ENCODE results near the gene EFNA3. TPM values are rescaled to one million over a fixed set of nuclear protein-coding genes. Genes with fewer than 3 reads are reported as not detected.

Gene EFNA3
- total RNA-seq, 1 donor from 2014 or later, result 1.7 TPM

DNA sequence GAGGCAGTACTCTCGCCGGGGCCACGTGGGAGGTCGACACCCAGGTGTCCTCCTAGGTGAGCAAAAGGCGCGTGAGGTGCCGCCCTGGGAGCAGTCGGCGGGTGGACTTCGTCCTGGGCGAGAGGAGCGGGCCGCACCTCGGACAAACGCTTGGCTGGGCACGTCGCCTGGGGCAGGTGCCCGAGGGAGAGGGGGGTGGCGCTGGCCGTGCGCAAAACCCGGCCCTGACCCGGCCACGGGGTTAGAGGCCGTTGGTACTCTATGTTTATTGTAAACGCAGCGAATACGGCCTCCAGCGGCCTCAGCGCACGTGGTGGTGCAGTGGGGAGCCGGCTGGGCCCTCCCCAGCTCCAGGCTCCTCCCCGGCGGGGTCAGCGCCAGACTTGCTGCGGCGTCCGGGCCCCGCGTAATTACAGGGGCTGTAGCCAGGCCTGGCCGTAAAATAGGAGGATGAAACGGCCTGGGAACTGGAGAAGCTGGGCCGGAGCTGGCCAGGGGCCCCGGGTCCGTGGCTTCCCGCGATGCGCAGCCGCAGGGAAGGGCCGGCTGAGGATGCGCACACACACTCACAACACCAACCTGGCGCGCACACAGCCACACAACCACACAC lies 47.4 kb downstream of the EFNA3 start:
- TF ChIP-seq, protein P1, sequence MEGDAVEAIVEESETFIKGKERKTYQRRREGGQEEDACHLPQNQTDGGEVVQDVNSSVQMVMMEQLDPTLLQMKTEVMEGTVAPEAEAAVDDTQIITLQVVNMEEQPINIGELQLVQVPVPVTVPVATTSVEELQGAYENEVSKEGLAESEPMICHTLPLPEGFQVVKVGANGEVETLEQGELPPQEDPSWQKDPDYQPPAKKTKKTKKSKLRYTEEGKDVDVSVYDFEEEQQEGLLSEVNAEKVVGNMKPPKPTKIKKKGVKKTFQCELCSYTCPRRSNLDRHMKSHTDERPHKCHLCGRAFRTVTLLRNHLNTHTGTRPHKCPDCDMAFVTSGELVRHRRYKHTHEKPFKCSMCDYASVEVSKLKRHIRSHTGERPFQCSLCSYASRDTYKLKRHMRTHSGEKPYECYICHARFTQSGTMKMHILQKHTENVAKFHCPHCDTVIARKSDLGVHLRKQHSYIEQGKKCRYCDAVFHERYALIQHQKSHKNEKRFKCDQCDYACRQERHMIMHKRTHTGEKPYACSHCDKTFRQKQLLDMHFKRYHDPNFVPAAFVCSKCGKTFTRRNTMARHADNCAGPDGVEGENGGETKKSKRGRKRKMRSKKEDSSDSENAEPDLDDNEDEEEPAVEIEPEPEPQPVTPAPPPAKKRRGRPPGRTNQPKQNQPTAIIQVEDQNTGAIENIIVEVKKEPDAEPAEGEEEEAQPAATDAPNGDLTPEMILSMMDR (IDR thresholded peaks at IDR 0.05; ENCODE audit: insufficient read depth, low read length, poor library complexity, severe bottlenecking), result no peak
- DNase-seq (ENCODE audit: low read depth), result no peak
- no peaks in the 10 kb centered on the region for H3K27me3 ChIP-seq (ENCODE audit: control insufficient read depth, insufficient read depth, low read length)
- no peaks in the 10 kb centered on the region for H3K36me3 ChIP-seq (ENCODE audit: control insufficient read depth, insufficient read depth, low read length)
- peak overlapping the region; percentile 4 for H3K4me3 ChIP-seq (ENCODE audit: low read depth, low read length)

DNA sequence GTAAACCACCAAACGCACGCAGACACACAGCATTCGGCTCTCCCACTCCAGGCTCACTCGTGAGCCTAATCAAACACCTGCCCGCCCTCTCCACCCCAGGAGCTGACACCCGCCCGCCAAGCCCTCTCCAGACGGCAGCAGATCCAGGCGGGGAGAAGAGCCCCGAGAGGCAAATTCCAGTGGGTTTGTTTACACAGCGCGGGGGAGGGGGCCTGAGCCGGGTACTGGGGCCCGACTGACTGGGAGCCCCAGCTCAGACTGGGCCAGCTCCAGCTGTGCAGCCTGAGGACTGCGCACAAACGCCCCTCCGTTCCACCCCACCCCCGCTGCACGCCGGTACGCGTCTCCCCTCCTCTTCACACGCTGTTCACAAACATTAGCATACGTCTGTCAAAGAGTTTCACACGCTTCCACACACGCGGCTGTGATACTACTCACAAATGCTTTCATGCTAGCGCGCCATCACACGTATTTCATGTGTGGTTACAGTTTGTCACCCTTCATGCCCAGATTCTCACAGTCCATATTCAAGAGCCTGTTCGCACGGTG lies 48.0 kb downstream of the EFNA3 start:
- TF ChIP-seq, protein P1 (IDR thresholded peaks at IDR 0.05; ENCODE audit: insufficient read depth, low read length, poor library complexity, severe bottlenecking), result no peak
- H3K27me3 ChIP-seq (ENCODE audit: control insufficient read depth, insufficient read depth, low read length), result no peaks in the 10 kb centered on the region
- H3K36me3 ChIP-seq (ENCODE audit: control insufficient read depth, insufficient read depth, low read length), result no peaks in the 10 kb centered on the region
- H3K4me3 ChIP-seq (ENCODE audit: low read depth, low read length), result peak overlapping the region; percentile 17
- DNase-seq (ENCODE audit: low read depth), result no peak

DNA sequence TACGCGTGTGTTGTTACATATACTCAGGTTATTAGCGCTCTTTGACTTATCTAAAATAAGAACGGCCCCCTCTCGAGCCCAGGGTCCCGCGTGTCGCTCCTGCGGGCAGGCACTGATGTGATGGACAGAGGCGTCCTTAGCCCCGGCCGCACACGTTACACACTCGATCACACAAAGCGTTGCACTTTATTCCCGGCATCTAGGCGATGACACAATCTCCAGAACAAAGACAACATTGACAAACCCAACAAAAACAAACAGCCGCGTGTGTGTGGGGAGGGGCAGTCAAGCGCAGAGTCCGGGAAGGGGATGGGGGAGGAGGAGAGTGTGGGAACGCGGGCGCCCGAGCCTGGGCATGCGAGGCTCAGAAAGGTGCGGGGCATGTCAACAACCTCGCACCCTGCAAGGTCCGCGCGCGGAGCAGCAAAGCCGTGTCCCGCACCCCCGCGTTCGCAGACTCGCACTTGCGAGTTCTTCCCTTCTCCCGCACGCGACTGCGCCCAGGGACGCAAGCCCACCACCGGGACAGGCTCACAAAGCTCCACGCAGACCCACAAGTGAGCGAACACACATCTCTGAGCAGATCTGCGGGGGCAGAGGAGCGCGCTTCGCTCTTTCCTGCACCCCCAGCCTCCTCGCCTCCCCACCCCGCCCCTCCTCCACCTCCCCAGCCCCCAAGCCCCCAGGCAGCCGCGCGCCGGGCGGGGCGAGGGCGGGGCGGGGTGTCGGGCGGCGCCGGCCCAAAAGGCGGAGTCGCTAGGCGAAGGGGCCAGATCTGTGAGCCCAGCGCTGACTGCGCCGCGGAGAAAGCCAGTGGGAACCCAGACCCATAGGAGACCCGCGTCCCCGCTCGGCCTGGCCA lies 48.7 kb downstream of the EFNA3 start, which contains the start of gene EFNA1:
Gene EFNA1 (plus strand): TSS at position 772 of the 862 bp plus-strand sequence. CDS start 102 bp downstream, outside the sequence.
- Histone ChIP-seq H3K4me3 (ENCODE audit: low read depth, low read length) (peak within 1 kb of the TSS; percentile 70), H3K27me3 (ENCODE audit: control insufficient read depth, insufficient read depth, low read length) (no peaks in the 10 kb centered on the region), H3K36me3 (ENCODE audit: control insufficient read depth, insufficient read depth, low read length) (peaks cover 3% of the 10 kb centered on the region)
- TF ChIP-seq, protein P1 (IDR thresholded peaks at IDR 0.05; ENCODE audit: insufficient read depth, low read length, poor library complexity, severe bottlenecking), result no peak
- DNase-seq (ENCODE audit: low read depth), result peak; percentile 78

DNA sequence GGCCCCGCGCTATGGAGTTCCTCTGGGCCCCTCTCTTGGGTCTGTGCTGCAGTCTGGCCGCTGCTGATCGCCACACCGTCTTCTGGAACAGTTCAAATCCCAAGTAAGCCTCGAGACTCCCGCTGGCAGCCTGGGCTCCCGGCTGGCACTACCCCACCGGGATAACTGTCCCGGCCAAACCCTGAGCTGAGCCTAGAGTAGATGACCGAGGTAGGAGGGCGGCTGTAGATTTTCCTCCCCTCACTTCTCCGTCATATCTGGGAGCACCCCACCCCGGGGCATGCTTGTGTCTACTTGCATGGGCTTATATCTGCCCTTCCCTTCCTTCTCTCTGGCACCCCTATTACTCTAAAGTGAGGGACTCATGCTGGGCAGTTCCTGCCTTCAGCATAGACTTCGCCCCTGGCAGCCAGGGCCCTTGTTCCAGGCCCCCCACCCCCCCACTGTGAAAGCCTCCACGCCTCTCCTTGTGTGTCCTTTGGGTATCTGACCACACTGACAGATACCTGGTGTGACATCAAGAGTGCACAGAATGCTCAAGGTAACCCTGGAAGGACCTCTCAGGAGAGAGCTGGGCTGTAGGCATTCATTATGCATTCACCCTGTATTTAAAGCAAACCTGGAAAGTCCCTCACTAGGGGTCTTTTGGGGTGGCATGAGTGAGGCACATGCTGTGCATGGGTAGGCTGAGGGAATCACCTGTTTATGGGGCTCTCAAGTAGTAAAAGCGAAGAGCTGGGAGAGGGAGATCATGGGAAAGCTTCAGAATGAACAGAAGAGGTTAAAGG lies 49.5 kb downstream of the EFNA3 start:
- DNase-seq (ENCODE audit: low read depth), result no peak
- H3K4me3 ChIP-seq (ENCODE audit: low read depth, low read length), result peak overlapping the region; percentile 70
- no peaks in the 10 kb centered on the region for H3K27me3 ChIP-seq (ENCODE audit: control insufficient read depth, insufficient read depth, low read length)
- H3K36me3 ChIP-seq (ENCODE audit: control insufficient read depth, insufficient read depth, low read length), result peaks cover 3% of the 10 kb centered on the region
- TF ChIP-seq, protein P1 (IDR thresholded peaks at IDR 0.05; ENCODE audit: insufficient read depth, low read length, poor library complexity, severe bottlenecking), result no peak

DNA sequence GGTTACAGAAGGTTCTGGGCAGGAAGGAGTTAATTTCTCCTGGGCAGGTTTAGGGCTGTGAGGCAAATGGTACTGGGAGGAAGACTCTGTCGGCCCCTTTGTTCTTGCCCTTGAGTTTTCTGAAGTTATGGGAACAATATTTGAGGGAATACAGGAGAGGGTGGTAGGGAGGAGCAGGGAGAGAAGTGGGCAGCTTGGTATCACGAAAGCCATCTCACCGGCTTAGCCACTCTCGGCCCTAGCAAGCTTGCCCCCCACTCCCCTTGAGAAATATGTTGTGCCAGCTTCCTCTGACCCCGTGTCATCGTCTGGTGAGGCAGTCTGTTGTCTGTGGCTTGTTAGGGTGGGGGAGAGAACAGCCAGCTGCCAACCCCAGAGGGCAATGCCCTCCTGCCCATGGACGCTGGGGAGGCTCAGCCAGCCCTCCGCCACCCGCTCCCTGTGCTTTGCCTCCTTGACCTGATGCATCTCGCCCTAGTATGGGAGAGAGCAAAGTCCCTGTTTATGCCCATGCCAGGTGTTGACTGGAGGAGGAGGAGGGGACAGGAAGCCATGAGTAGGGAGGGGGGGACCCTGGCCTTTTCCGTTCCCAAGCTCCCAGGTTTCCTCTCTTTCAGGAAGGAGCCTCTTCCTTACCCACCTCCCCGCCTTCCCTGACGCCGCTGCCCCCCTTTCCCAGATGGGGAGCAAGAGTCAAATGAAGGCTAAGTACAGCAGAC lies 50.3 kb downstream of the EFNA3 start:
- no peak for DNase-seq (ENCODE audit: low read depth)
- TF ChIP-seq, protein P1 (IDR thresholded peaks at IDR 0.05; ENCODE audit: insufficient read depth, low read length, poor library complexity, severe bottlenecking), result no peak
- peak overlapping the region; percentile 70 for H3K4me3 ChIP-seq (ENCODE audit: low read depth, low read length)
- H3K27me3 ChIP-seq (ENCODE audit: control insufficient read depth, insufficient read depth, low read length), result no peaks in the 10 kb centered on the region
- peaks cover 6% of the 10 kb centered on the region for H3K36me3 ChIP-seq (ENCODE audit: control insufficient read depth, insufficient read depth, low read length)

Measured in kidney epithelial cell (primary cell).